Fibroblast of skin of scalp (primary cell): Measurements from ENCODE around the gene ACER3. TPM values are rescaled to one million over a fixed set of nuclear protein-coding genes. Genes with fewer than 3 reads are reported as not detected.
"Not testable (repeated sequence)": the region's sequence is repeated elsewhere in the genome, so short reads cannot be mapped to it uniquely, and the experiment has no call there.

Experiments used
- DNase-seq: peaks from one replicate; pipeline ENCODE4 v3.0.0-alpha.2; 2013
- polyA plus RNA-seq, 2 experiments: library from polyadenylated mRNA; unstranded; fragments of 120-200 nt; gene quantifications; one replicate each; pipeline ENCODE4 v1.2.1, GENCODE V29; 2013; ENCODE audit not compliant: insufficient read length in 2 of 2

ACER3 gene
- 9.8 TPM for polyA plus RNA-seq (2013, experiment 1 of 2; ENCODE audit: insufficient read length)
- polyA plus RNA-seq (2013, experiment 2 of 2; ENCODE audit: insufficient read length), result 10.2 TPM

DNA sequence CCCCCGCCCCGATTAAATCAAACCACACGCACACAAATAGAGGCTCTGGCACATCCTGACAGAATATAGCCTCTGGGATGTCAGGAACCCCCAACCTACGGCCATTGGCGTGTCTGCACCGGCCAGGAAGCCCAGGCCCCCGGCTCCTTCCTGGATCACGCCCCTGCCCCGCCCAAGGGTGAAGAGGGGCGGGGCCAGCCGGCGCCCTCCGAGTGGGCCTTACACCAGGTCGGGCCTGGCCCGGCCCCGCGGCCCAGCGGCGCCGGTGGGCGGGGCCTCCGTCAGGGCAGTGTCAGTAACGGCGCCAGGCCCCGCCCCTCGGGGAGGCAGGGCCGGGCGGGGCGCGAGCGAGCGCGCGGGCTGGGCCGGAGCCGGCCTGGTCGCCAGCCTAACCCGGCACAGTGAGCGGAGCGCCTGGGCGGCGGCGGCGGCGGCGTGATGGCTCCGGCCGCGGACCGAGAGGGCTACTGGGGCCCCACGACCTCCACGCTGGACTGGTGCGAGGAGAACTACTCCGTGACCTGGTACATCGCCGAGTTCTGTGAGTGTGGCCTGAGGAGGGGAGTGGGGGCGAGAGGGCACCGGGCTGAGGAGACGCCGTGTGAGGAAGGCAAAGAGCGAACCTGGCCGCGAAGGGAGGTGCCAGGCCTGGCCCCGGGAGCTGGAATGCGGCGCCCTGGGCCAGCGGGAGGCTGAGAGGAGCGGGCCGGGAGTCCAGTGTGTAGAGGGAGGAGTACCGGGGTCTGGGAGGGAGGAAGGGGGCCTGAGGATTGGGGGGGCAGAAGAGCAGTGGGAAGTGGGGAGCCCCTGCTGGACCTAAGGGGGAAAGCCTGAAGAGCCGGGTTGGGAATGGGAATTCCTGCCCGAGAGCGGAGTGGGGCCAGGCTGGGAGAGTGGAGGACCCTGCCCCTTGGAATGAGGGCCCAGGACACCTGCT is at the start of gene ACER3:
Gene ACER3 (plus strand): TSS at position 380 of the 937 bp plus-strand sequence. CDS start 59 bp downstream, at position 439.
- DNase-seq, result peak; percentile 91

DNA sequence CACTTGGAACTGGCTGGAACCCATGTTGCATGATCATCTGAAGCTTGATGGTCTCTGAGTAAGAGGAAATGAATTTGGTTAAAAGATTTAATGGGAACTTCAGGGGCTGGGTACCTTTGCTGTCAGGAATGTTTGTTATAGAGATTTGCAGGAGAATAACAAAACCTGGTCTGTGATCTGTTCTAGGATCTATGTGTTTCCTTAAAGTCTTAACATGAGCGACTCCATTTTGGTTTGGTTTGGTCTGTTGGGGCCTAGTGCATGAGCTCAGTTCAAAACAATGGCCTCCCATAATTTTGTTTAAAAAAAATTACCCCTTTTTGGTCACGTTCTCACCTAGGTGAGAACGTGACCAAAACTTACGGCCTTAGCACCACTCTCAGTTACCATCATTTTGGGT is 49.5 kb upstream of the ACER3 start:
- DNase-seq, result no peak

- DNase-seq, result no peak
Measured at GRCh38 chr11:76814414-76814813, 46.3 kb upstream of the ACER3 start.

DNA sequence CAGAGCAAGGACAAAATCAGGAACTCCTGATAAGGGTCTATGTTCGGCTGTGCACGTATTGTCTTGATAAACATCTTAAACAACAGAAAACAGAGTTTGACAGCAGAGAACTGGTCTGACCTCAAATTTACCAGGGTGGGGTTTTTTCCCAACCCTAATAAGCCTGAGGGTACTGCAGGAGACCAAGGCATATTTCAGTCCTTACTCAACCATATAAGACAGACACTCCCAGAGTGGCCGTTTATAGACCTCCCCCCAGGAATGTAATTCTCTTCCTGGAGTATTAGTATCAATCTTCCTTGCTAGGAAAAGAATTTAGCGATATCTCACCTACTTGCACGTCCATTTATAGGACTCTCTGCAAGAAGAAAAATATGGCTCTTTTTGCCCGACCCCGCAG is 45.0 kb upstream of the ACER3 start:
- DNase-seq, result not testable (repeated sequence)

DNA sequence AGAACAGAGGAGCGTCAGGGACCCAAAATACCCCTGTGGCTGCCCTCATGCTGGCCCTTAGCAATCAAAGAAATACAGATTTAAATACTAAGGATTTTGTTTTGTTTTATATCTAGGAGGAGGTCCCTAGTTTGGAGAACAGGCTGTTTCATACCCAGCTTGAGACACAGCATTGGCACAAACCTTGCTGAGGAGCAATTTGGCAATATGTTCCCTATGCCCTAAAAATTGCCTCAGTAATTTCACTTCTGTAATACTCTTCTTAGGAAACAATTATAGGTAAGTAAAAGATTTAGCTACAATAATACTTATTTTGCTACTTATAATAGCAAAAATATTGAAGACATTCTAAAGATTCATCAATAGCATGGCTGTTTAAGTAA is 40.5 kb upstream of the ACER3 start:
- DNase-seq, result no peak

DNA sequence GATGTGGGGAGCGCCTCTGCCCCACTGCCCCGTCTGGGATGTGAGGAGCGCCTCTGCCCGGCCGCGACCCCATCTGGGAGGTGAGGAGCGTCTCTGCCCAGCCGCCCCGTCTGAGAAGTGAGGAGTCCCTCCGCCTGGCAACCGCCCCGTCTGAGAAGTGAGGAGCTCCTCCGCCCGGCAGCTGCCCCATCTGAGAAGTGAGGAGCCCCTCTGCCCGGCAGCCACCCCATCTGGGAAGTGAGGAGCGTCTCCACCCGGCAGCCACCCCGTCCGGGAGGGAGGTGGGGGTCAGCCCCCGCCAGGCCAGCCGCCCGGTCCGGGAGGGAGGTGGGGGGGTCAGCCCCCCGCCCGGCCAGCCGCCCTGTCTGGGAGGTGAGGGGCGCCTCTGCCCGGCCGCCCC is 39.3 kb upstream of the ACER3 start:
- DNase-seq, result not testable (repeated sequence)

DNA sequence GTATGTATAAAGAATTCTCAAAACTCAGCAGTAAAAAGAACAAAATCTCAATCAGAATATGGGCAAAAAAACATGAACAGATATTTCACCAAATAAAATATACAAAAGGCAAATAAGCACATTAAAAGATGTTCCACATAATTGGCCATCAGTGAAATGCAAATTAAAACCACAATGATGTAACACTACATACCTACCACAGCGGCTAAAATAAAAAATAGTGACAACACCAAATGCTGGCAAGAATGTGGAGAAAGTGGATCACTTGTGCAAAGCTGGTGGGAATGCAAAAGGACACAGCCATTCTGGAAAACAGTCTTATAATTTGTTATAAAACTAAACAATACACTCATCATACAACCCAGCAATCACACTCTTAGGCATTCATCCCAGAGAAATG is 38.3 kb upstream of the ACER3 start:
- no peak for DNase-seq

DNA sequence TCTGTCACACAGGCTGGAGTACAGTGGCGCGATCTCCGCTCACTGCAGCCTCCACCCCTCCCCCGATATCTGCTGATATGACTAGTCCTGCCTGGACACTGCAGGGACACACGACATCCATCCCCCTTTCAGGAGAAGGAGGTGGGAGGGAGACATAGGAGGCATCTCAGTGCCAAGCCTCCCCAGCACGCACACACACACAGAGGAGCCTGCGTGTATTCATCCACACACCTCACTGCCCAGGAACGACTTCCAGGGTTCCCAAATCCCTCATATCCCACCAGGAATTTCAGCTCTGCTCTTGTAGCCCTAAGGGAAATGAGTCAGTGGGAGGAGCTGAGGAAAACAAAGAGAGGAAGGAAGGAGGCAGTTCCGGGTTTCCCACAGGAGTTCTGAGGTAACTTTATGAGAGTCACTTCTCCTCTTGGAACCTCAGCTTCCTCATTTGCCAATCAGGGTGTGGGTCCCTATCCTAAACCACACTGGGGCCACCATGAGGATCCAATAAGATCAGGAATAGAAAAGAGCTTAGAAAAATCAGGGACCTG is 37.2 kb upstream of the ACER3 start:
- peak; percentile 88 for DNase-seq

GRCh38 chr11:76824083-76824939 is 36.4 kb upstream of the ACER3 start:
- DNase-seq, result peak; percentile 78

- peak; percentile 37 for DNase-seq
Measured at GRCh38 chr11:76824980-76825725, 35.6 kb upstream of the ACER3 start.

DNA sequence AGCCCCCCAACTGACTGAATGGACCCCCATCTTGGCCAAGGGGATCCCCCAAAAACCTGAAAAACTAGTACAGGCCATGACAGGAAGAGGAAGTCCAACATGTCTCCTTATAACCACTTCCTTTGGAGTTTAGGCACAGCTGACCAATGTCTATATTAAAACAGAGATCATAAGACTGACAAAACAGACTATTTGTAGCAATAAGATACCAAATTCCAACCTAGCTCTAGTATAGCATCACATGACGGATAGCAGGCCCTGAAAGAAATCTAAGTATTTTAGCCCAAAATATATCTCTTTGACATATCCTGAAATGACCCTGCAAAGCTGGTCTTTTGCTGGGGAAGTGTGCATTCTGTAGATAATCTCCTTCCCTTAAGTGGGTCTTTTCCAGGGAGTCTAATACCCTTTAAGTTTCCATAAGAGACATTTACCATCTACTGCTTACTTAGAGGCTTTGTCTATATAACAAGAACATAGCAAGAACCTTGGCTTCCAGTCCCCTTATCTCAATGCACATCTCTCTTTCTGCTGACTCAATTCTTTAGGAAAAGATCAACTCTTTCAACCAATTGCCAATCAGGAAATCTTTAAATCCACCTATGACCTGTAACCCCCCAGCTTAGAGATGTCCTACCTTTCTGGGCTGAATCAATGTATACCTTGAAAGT is 34.9 kb upstream of the ACER3 start:
- DNase-seq, result no peak

- DNase-seq, result not testable (repeated sequence)
Measured at GRCh38 chr11:76826508-76826907, 34.2 kb upstream of the ACER3 start.

DNA sequence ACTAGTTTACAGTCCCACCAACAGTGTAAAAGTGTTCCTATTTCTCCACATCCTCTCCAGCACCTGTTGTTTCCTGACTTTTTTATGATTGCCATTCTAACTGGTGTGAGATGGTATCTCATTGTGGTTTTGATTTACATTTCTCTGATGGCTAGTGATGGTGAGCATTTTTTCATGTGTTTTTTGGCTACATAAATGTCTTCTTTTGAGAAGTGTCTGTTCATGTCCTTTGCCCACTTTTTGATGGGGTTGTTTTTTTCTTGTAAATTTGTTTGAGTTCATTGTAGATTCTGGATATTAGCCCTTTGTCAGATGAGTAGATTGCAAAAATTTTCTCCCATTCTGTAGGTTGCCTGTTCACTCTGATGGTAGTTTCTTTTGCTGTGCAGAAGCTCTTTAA is 33.7 kb upstream of the ACER3 start:
- not testable (repeated sequence) for DNase-seq

- peak; percentile 86 for DNase-seq
Measured at GRCh38 chr11:76830639-76831327, 29.9 kb upstream of the ACER3 start.

DNA sequence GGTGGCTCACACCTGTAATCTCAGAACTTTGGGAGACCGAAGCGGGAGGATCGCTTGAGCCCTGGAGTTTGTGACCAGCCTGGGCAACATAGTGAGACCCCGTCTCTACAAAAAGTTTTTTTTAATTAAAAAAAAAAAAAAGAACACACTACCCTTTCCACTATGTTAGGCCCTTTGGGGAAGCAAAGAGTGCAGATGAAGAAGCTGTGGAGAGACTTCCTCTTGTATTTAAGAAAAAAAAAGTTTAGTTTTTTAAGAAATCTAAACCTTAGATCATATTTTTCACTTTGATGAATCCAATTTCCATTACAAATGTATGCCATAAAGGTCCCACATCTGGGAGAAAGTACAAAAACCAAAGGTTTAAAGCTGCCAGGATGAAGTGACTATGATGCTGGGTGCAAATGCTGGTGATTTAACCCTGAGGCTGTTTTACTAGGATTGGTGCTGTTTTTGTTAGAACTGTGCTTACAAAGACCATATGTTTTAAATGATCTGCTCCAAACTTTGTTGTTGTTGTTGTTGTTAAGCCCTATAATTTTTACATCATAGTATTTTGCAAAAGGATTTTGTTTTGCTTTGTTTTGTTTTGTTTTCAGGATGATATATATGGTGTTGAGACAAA is 28.9 kb upstream of the ACER3 start:
- no peak for DNase-seq

DNA sequence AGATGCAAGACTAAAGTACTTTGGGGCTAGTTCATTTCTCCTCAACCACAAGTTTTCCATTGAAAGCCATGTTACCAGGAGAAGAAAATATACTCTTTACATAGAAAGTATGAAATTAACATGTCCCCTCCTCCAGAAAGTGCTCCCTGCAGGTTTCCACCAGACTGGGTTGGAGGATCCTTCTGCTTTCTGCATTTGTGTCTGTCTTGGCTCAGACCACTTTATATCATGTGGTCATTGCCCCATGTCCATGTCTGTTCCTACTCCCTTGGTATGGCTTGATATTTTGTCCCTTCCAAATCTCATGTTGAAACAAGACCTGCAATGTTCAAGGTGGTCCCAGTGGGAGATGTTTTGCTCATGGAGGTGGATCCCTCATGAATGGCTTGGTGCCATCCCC is 28.4 kb upstream of the ACER3 start:
- no peak for DNase-seq

GRCh38 chr11:76834151-76834550 is 26.6 kb upstream of the ACER3 start:
- DNase-seq, result no peak

- DNase-seq, result no peak
Measured at GRCh38 chr11:76835036-76835435, 25.7 kb upstream of the ACER3 start.

DNA sequence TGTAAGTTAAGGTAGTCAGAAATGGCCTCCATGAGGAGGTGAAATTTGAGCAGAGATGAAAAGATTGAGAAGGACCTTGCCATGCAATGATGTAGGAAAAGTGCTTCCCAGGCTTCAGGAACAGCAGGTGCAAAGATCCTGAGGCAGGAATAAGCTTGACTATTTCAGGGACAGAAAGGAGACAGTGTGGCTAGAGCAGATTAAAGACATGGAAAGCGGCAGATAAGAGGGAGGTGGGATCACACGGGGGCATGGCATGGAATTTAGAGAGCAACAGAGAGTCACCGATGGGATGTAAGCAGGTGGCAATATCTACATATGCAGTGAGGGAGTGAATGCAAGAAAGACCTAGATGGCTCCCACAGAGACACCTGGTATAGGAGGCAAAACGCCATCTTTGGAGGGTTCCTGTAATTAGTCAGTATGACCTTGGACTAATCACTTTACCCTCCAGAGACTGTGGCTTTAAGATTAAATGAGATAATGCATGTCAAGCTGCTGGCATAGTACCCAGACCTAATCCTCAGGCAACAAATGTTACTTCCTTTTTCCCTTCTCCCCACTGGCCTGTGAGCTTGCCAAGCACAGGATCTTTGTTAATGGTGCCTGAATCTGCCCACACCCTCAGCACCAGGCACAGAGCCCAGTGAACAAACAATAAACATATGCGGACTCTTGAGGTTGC is 24.6 kb upstream of the ACER3 start:
- peak; percentile 53 for DNase-seq
